Mesodermal cell (in vitro differentiated cells): ENCODE results near the gene CABP4.

Experiments used
- H3K27ac ChIP-seq: 2 replicates; pipeline ENCODE4 v1.7.0; 2013; ENCODE audit warnings: mild to moderate bottlenecking, low read depth, low read length, moderate library complexity; ENCODE audit not compliant: severe bottlenecking
- H3K36me3 ChIP-seq: 2 replicates; pipeline ENCODE4 v1.7.1; 2013; ENCODE audit warnings: mild to moderate bottlenecking, low read length, moderate library complexity; ENCODE audit not compliant: control insufficient read depth, insufficient read depth
- H3K4me1 ChIP-seq: one replicate; pipeline ENCODE4 v1.7.1; 2013; ENCODE audit warnings: mild to moderate bottlenecking, low read length; ENCODE audit not compliant: insufficient read depth, control insufficient read depth, poor library complexity, severe bottlenecking
- H3K4me3 ChIP-seq: 2 replicates; pipeline ENCODE4 v1.7.0; 2013; ENCODE audit warnings: low read length, control low read depth, mild to moderate bottlenecking; ENCODE audit not compliant: insufficient read depth, poor library complexity, severe bottlenecking; ENCODE audit errors: extremely low read depth
- H3K9me3 ChIP-seq: 2 replicates; pipeline ENCODE4 v1.7.1; 2013; ENCODE audit warnings: mild to moderate bottlenecking, low read length, moderate library complexity; ENCODE audit not compliant: control insufficient read depth
- WGBS, 2 experiments: methylation state at CpG; one replicate each; pipeline ENCODE4 v1.1.5; 2013; ENCODE audit warnings: missing lambda C conversion rate in 2 of 2; ENCODE audit not compliant: insufficient coverage in 2 of 2; 5-methylcytosine and 5-hydroxymethylcytosine counted together

Gene CABP4

DNA sequence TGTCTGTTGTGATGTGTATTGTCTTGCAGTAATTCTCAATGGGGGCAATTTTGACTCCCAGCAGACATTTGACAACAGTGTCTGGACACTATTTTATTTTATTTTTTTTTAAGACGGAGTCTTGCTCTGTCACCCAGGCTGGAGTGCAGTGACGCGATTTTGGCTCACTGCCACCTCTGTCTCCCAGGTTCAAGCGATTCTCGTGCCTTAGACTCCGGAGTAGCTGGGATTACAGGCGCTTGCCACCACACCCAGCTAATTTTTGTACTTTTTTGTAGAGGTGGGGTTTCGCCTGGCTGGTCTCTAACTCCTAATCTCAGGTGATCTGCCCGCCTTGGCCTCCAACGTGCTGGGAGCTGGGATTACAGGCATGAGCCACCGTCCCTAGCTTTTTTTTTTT, 25.4 kb upstream of the CABP4 start:
- Histone ChIP-seq H3K27ac (no peak overlapping the region), H3K9me3 (no peaks in the 10 kb centered on the region), H3K36me3 (peaks cover 49% of the 10 kb centered on the region), H3K4me3 (no peak overlapping the region), H3K4me1 (peaks cover 6% of the 10 kb centered on the region)
- 92 to 99% methylated on average over 8 to 9 of the region's 11 CpGs for WGBS, 2 experiments

DNA sequence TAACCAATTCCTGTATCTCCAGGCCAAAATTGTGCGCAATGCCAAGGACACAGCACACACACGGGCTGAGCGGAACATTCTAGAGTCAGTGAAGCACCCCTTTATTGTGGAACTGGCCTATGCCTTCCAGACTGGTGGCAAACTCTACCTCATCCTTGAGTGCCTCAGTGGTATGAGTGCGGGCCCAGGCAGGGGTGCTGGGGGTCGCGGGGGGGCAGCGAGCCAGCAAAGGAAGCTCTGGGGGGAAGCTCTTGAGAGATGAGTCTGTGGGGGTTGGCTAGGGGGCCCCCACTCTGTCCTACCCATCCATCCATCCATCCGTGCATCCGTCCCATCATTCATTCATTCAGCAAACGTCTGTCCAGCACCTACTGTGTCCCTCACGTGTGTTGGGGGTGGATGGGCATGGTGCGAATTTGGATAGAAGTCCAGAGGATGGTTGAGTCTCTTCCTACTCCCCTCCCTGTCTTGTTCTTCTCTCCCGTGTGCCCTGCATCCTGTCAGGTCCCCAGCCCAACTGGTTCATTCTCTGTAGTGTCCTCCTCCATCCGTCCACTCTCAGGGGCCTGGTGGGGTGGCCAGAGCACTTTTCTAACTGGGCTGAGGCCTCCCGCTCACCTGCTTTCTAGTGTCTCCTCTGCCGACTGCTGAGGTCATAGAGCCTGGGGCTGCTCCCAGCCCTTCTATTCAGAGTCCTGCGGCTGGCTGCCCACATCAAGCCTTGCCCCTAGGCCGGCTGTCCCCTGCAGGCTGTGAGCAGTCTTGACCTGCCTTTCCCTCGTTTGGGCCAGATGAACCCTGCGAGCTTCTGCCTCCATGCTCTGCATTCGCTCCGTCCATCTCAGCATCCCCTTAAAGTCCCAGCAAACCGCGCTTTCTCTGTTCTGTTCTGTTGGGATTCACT, 23.6 kb upstream of the CABP4 start:
- 97 to 98% methylated on average over 15 of the region's 24 CpGs for WGBS, 2 experiments
- Histone ChIP-seq H3K4me1 (peaks cover 8% of the 10 kb centered on the region), H3K27ac (no peak overlapping the region), H3K4me3 (no peak overlapping the region), H3K9me3 (no peaks in the 10 kb centered on the region), H3K36me3 (peaks cover 54% of the 10 kb centered on the region)

DNA sequence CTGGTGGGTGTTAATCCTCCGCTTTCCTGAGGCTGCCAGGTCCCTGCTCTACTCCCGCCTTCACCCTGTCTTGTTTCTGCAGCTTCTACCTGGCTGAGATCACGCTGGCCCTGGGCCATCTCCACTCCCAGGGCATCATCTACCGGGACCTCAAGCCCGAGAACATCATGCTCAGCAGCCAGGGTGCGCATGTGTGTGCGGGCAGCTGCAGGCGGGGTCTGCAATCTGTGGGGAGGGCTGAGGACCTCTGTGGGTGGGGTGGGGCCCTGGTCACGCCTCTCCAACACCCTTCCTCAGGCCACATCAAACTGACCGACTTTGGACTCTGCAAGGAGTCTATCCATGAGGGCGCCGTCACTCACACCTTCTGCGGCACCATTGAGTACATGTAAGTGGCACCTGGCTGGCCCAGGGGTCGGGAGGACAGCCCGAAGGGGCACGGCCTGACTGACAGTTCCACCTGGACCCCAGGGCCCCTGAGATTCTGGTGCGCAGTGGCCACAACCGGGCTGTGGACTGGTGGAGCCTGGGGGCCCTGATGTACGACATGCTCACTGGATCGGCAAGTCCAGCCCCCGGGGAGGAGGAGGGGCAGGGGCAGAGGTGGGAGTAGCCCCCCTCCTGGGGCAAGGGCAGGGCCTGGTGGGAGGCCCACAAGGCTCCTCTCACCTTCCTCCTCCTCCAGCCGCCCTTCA, 22.4 kb upstream of the CABP4 start:
- no peak overlapping the region for H3K4me3 ChIP-seq
- H3K36me3 ChIP-seq, result peaks cover 60% of the 10 kb centered on the region
- H3K27ac ChIP-seq, result no peak overlapping the region
- WGBS, 2 experiments, result 93 to 98% methylated on average over 14 to 19 of the region's 22 CpGs
- H3K4me1 ChIP-seq, result peaks cover 12% of the 10 kb centered on the region
- H3K9me3 ChIP-seq, result no peaks in the 10 kb centered on the region

DNA sequence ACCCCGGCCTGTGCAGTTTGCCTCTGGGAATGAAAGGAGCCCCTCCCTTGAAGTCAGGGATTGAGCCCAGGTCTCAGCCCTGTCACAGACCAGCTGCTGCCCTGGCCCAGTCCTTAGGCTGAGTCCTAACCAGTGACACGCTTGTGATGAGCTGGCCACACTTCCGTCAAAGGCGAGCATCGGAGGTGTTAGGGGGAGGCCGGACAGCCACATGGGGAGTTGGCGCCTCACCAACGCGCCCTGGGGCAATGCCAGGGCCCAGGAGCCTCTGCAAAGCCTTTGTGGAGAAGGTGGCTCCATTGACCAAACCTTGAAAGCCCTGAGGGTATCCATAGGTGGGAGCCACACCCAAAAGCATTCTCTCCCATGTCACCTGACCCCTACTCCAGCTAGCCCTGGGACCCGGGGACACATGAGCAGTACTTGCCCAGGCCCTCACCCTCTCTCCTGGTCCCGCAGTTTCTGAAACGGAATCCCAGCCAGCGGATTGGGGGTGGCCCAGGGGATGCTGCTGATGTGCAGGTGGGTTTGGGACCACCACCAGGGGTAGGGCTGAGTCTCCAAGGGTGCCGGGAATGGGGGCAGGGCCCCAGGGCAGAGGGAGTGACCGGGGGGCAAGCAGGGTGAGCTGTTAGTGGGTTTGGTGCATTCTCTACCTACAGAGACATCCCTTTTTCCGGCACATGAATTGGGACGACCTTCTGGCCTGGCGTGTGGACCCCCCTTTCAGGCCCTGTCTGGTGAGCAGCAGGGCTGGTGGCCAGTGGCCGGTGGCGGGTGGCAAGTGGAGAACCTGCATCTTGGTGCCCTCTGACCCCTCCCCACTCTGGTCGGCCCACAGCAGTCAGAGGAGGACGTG, 21.4 kb upstream of the CABP4 start:
- Histone ChIP-seq H3K27ac (no peak overlapping the region), H3K9me3 (no peaks in the 10 kb centered on the region), H3K4me3 (no peak overlapping the region), H3K36me3 (peaks cover 70% of the 10 kb centered on the region), H3K4me1 (peaks cover 12% of the 10 kb centered on the region)
- WGBS, 2 experiments, result 97 to 98% methylated on average over 19 to 20 of the region's 22 CpGs

DNA sequence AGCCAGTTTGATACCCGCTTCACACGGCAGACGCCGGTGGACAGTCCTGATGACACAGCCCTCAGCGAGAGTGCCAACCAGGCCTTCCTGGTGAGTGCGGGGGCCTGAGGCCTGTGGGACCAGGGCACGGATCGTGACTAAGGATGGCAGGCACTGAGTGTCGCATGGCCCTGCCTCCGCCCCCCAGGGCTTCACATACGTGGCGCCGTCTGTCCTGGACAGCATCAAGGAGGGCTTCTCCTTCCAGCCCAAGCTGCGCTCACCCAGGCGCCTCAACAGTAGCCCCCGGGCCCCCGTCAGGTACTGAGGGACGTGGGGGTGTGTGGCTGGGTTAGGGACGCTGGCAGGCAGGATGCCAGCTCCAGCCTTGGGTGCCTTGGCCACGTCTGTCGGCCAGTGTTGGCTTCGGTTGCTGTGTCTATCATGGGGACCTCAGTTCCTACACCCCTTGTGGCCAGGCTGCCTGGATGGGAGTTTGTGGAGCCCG, 20.7 kb upstream of the CABP4 start:
- 92 to 96% methylated on average over 21 to 23 of the region's 23 CpGs for WGBS, 2 experiments

DNA sequence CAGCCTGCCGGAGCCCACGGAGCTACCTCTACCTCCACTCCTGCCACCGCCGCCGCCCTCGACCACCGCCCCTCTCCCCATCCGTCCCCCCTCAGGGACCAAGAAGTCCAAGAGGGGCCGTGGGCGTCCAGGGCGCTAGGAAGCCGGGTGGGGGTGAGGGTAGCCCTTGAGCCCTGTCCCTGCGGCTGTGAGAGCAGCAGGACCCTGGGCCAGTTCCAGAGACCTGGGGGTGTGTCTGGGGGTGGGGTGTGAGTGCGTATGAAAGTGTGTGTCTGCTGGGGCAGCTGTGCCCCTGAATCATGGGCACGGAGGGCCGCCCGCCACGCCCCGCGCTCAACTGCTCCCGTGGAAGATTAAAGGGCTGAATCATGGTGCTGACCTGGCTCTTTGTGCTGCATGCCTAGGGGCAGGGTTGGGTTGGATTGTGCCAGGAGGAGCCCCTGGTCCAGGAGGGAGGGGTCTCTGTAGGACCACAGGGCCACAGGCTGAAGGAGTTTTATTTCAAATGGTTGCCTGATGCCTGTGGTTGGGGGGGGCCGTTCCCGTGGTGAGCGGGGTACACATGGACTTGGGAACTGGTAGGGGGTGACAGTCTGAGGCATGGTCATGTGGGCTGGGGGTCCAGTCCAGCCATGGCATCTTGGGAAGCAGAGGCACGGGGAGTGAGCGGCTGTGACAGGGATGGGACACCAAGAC, 20.0 kb upstream of the CABP4 start:
- H3K36me3 ChIP-seq, result peaks cover 72% of the 10 kb centered on the region
- no peaks in the 10 kb centered on the region for H3K9me3 ChIP-seq
- peaks cover 7% of the 10 kb centered on the region for H3K4me1 ChIP-seq
- H3K4me3 ChIP-seq, result no peak overlapping the region
- no peak overlapping the region for H3K27ac ChIP-seq
- WGBS, 2 experiments, result 90 to 94% methylated on average over 14 to 24 of the region's 26 CpGs

More for the DNA sequence above, 20.7 kb upstream of the CABP4 start:
- H3K9me3 ChIP-seq, result no peaks in the 10 kb centered on the region
- no peak overlapping the region for H3K4me3 ChIP-seq
- H3K36me3 ChIP-seq, result peaks cover 72% of the 10 kb centered on the region
- H3K27ac ChIP-seq, result no peak overlapping the region
- peaks cover 7% of the 10 kb centered on the region for H3K4me1 ChIP-seq

DNA sequence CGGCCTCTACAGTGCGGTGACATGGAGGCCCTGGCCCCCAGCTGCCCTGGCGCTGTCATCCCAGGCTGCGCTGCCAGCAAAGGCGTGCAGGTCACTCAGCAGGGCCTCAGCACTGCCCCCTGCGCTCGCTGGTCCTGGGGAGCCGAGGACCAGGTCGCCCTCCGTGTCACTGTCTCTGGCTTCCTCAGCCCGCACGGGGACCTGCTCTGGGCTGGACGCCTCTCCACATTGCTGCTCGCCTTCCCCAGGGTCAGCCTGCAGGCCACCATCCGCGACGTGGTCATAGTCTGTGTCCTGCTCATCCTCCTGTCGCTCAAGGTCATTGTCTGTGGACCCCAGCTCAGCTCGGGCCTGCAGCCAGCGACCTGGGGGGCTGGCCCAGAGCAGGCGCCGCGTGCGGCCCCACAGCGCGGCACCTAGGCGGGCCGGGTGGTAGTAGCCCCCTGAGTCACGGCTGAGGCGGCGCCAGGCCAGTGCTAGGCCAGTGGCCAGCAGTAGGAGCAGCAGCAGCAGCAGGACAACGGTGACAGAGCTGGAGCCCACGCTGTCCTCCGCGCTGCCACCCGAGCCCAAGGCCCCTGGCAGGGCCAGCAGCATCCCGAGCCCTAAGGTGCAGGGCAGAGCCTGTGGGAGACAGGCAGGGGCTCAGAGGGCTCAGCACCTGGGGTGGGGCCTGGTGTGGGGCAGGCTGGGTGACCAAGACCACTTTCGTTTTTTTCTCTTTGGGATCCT, 19.3 kb upstream of the CABP4 start:
- H3K9me3 ChIP-seq, result no peaks in the 10 kb centered on the region
- H3K27ac ChIP-seq, result peak overlapping the region; percentile 16
- WGBS, 2 experiments, result 92 to 93% methylated on average over 34 to 38 of the region's 38 CpGs
- peaks cover 7% of the 10 kb centered on the region for H3K4me1 ChIP-seq
- peaks cover 74% of the 10 kb centered on the region for H3K36me3 ChIP-seq
- H3K4me3 ChIP-seq, result no peak overlapping the region

DNA sequence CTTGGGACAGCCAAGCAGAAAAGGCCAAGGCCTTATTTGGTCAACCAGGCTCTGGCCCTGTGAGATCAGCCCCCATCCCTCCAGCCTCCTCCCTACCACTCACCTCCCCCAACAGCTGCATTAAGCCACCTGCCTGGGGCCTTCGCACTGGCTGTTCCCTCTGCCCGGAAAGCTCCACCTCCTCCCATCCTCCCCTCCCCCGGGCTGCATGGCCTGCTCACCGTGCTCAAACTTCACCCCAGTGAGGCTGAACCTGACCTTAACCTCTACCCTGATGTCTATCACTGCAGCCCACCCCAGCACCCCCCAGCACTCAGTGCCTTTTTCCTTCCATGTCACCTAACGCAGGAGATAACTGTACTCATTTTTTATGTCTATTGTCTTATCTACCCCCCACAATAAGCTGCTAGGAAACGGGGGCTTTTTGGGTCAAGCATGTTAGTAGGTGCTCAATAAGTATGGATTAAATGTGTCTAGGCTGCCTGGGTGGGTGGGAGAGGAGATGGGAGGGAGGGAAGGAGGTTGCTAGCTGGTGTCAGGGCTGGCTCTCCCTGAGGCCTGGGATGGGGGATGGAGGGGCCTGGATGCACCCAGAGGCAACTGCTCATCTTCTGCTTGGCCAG, 18.6 kb upstream of the CABP4 start:
- H3K9me3 ChIP-seq, result no peaks in the 10 kb centered on the region
- no peak overlapping the region for H3K4me3 ChIP-seq
- WGBS, 2 experiments, result 46 to 57% methylated on average over 4 of the region's 6 CpGs
- H3K36me3 ChIP-seq, result peaks cover 75% of the 10 kb centered on the region
- no peak overlapping the region for H3K27ac ChIP-seq
- H3K4me1 ChIP-seq, result peaks cover 7% of the 10 kb centered on the region

DNA sequence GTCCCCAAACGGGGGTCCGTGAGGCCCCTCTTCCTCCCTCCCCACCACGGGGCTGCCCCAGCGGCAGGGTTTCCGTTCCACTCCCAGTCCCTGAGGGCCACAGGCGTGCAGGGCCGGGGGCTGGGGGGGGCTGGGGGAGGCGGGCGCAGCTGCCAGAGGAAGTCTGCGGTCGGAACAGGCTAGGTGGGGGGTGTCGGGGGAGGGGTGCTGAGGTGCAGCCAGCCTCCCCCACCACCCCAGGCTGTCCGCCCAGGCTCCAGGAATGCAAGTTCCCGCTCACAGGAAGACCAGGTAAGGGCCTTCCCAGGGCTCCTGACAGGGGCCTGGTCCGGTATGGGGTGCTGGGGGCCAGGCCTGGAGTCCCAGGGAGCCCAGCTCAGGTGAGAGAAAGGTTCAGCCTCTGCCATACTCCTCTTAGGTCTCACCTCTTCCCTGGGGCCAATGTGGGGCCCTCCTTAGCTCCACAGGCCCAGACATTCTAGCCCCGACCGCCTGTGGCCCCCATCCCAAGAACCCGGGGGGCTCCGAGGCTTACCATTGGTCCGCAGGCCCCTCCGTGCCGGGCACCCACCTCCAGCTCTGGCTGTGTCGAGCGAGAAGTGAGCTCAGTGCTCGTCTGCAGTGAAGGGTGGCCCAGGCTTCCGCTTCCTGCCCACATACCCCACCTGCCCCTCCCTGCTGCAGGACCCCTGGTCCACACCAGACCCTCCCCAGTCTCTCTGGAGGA, 17.9 kb upstream of the CABP4 start, which contains the start of gene PTPRCAP:
Gene PTPRCAP, minus strand, starts transcription at position 601 of the 727 bp plus-strand sequence. Its CDS starts 63 bp downstream, at position 538.
- WGBS, 2 experiments, result 85 to 91% methylated on average over 4 to 14 of the region's 26 CpGs
- no peak within 1 kb of the TSS for H3K27ac ChIP-seq
- peaks cover 75% of the 10 kb centered on the region for H3K36me3 ChIP-seq
- no peak within 1 kb of the TSS for H3K4me3 ChIP-seq
- H3K9me3 ChIP-seq, result no peaks in the 10 kb centered on the region
- peaks cover 7% of the 10 kb centered on the region for H3K4me1 ChIP-seq
